OCI-LY3 (cell line): ENCODE results near the gene VPS35.

ENCODE experiments used
- EZH2phosphoT487 ChIP-seq: fragments of 200-600 bp; shearing (Covaris generic); IDR thresholded peaks from 2 replicates; pipeline ENCODE4 v1.6.1; 2018; ENCODE audit warnings: antibody characterized with exemption, mixed run types, low read depth
- TF ChIP-seq, protein P1 (sequence below): fragments of 200-600, 300-600 bp; sonication (generic); IDR thresholded peaks from 2 replicates; pipeline ENCODE4 v1.5.1; 2014; ENCODE audit warnings: antibody characterized with exemption, low read length, low read depth

DNA sequence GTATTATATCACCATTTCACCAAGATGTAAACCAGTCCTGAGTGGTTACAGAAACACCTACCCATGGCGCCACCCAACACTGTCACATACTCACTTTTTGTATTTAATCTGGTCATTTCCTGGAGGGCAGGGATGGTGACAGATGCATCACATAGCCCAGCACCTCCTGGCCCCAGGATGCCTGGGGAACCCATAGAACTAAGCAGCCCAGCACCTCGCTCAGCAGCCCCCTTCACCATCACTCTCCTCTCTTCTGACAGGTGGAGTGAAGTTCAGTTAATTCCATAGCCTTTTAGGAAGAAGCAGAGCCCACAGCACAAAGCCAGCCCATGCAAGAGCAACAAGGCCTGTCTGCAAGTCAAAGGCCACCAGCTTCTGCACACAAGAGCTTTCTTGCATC lies 31.6 kb upstream of the VPS35 start:
- TF ChIP-seq, protein P1, sequence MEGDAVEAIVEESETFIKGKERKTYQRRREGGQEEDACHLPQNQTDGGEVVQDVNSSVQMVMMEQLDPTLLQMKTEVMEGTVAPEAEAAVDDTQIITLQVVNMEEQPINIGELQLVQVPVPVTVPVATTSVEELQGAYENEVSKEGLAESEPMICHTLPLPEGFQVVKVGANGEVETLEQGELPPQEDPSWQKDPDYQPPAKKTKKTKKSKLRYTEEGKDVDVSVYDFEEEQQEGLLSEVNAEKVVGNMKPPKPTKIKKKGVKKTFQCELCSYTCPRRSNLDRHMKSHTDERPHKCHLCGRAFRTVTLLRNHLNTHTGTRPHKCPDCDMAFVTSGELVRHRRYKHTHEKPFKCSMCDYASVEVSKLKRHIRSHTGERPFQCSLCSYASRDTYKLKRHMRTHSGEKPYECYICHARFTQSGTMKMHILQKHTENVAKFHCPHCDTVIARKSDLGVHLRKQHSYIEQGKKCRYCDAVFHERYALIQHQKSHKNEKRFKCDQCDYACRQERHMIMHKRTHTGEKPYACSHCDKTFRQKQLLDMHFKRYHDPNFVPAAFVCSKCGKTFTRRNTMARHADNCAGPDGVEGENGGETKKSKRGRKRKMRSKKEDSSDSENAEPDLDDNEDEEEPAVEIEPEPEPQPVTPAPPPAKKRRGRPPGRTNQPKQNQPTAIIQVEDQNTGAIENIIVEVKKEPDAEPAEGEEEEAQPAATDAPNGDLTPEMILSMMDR: no peak
- TF ChIP-seq EZH2phosphoT487: no peak
